HEK293T (cell line): ENCODE measurements around the gene FKBP9.

ENCODE experiments used
- BHLHE40 ChIP-seq: fragments of 450-650 bp; IDR thresholded peaks from 2 replicates; pipeline ENCODE4 v1.6.1; 2016; ENCODE audit warnings: mild to moderate bottlenecking, moderate library complexity, borderline replicate concordance
- FOXA1 ChIP-seq: fragments of 450-650 bp; IDR thresholded peaks from 2 replicates; pipeline ENCODE4 v1.6.1; 2016; ENCODE audit warnings: mild to moderate bottlenecking
- FOXM1 ChIP-seq: fragments of 450-650 bp; IDR thresholded peaks from 2 replicates; pipeline ENCODE4 v1.6.1; 2017; ENCODE audit warnings: mild to moderate bottlenecking, borderline replicate concordance
- NFRKB ChIP-seq: fragments of 450-650 bp; IDR thresholded peaks from 2 replicates; pipeline ENCODE4 v1.6.1; 2016; ENCODE audit warnings: mild to moderate bottlenecking, moderate library complexity
- PKNOX1 ChIP-seq: fragments of 450-650 bp; IDR thresholded peaks from 2 replicates; pipeline ENCODE4 v1.6.1; 2016
- SP1 ChIP-seq: fragments of 450-650 bp; IDR thresholded peaks from 2 replicates; pipeline ENCODE4 v1.6.1; 2017
- TARDBP ChIP-seq: fragments of 450-650 bp; IDR thresholded peaks from 2 replicates; pipeline ENCODE4 v1.6.1; 2016

GRCh38 chr7:32942415-32943251 is 14.6 kb upstream of the FKBP9 start:
- TF ChIP-seq BHLHE40 (no peak), NFRKB (no peak), FOXA1 (no peak), PKNOX1 (no peak), FOXM1 (peak; percentile 45; the same call in 1 of the 2 replicates), TARDBP (no peak), SP1 (no peak)
